Astrocyte of the cerebellum (primary cell): Measurements from ENCODE around the gene KRT83.

Experiments
- DNase-seq: peaks from one replicate; pipeline ENCODE4 v3.0.0-alpha.2; 2011; ENCODE audit warnings: low read depth
- H3K4me3 ChIP-seq: 2 replicates; pipeline ENCODE4 v1.5.1; 2011; ENCODE audit warnings: mild to moderate bottlenecking, low read depth, low read length, moderate library complexity
- CTCF ChIP-seq: IDR thresholded peaks from 2 replicates; pipeline ENCODE4 v1.5.1; 2012; ENCODE audit warnings: low read length, low read depth, moderate library complexity, mild to moderate bottlenecking; ENCODE audit errors: missing control alignments
- in situ Hi-C: cut with HindIII; loops from 2 replicates; pipeline ENCODE4 v1.10.0; 2017; ENCODE audit warnings: low sequenced_read_pairs

KRT83 gene

GRCh38 chr12:52275686-52276085 lies 45.5 kb downstream of the KRT83 start:
- H3K4me3 ChIP-seq = no peak overlapping the region
- in situ Hi-C loops = no loop called here
- no peak for TF ChIP-seq CTCF
- DNase-seq = no peak

GRCh38 chr12:52274521-52275120 lies 46.6 kb downstream of the KRT83 start, which contains the start of gene KRT86:
TSS of gene KRT86 (plus strand) at chr12:52274645. CDS start at chr12:52301917, 27,272 bp downstream.
- no peak for DNase-seq
- H3K4me3 ChIP-seq = no peak within 1 kb of the TSS
- TF ChIP-seq CTCF = no peak
- in situ Hi-C loops = no loop called here

GRCh38 chr12:52271158-52271557 lies 50.0 kb downstream of the KRT83 start:
- no peak for TF ChIP-seq CTCF
- in situ Hi-C loops = no loop called here
- no peak for DNase-seq
- no peak overlapping the region for H3K4me3 ChIP-seq

- no peak overlapping the region for H3K4me3 ChIP-seq
- DNase-seq = no peak
- no peak for TF ChIP-seq CTCF
- in situ Hi-C loops = no loop called here
Measured at GRCh38 chr12:52270541-52271070, 50.6 kb downstream of the KRT83 start.

GRCh38 chr12:52268212-52268611 lies 53.0 kb downstream of the KRT83 start:
- in situ Hi-C loops = no loop called here
- no peak for TF ChIP-seq CTCF
- no peak for DNase-seq
- no peak overlapping the region for H3K4me3 ChIP-seq

- no peak for TF ChIP-seq CTCF
- no peak for DNase-seq
- no peak overlapping the region for H3K4me3 ChIP-seq
- in situ Hi-C loops = no loop called here
Measured at GRCh38 chr12:52267699-52268098, 53.5 kb downstream of the KRT83 start.
